SK-N-SH treated with all-trans-retinoic acid at 6 μM for 48 hours (cell line): ENCODE data around the gene TTC7B.

Experiments
- ARNTL ChIP-seq: fragments of 450-650 bp; formaldehyde crosslinking; IDR thresholded peaks from 2 replicates; pipeline ENCODE4 v1.5.0; 2020; ENCODE audit warnings: low read depth, mild to moderate bottlenecking, moderate library complexity, borderline replicate concordance
- PPARA ChIP-seq: fragments of 250-450 bp; sonication (Bioruptor Pico); IDR thresholded peaks from 2 replicates; pipeline ENCODE4 v1.5.0; 2020; ENCODE audit warnings: mild to moderate bottlenecking, borderline replicate concordance
- RARB ChIP-seq: fragments of 250-450 bp; sonication (Bioruptor Pico); IDR thresholded peaks from 2 replicates; pipeline ENCODE4 v1.8.0; 2021; ENCODE audit warnings: mild to moderate bottlenecking, moderate library complexity
- SNAI2 ChIP-seq: fragments of 250-450 bp; sonication (Bioruptor Pico); IDR thresholded peaks from 2 replicates; pipeline ENCODE4 v1.5.0; 2020; ENCODE audit warnings: mild to moderate bottlenecking, moderate library complexity
- ZC3H10 ChIP-seq: fragments of 250-450 bp; sonication (Bioruptor Pico); IDR thresholded peaks from 2 replicates; pipeline ENCODE4 v1.5.1; 2021; ENCODE audit warnings: mild to moderate bottlenecking, moderate library complexity
- ZNF565 ChIP-seq: fragments of 450-650 bp; formaldehyde crosslinking; conservative IDR thresholded peaks from 2 replicates; pipeline ENCODE4 v1.5.0; 2020; ENCODE audit warnings: low read depth, mild to moderate bottlenecking, moderate library complexity

GRCh38 chr14:90511252-90511651, 305.0 kb downstream of the TTC7B start:
- TF ChIP-seq ARNTL (CRISPR knock-in tag), result no peak
- TF ChIP-seq ZNF565, result no peak
- TF ChIP-seq ZC3H10 (CRISPR knock-in tag), result no peak
- no peak for TF ChIP-seq SNAI2 (CRISPR knock-in tag)
- TF ChIP-seq RARB (CRISPR knock-in tag), result no peak
- TF ChIP-seq PPARA (CRISPR knock-in tag), result no peak
